ENCODE data around the gene CHIC2.

- TF ChIP-seq CTCF (conservative IDR thresholded peaks at IDR 0.05; ENCODE audit: low read depth, low read length) (no peak), POLR2A (IDR thresholded peaks at IDR 0.05; ENCODE audit: low read depth, low read length) (no peak), MAFK (IDR thresholded peaks at IDR 0.05; ENCODE audit: low read depth, low read length) (no peak)
Observed at GRCh38 chr4:54104907-54105306, 40.5 kb upstream of the CHIC2 start.
